VCaP (cell line): ENCODE data around the gene EPYC.

Experiments used
- H3K27ac ChIP-seq: fragments of 450-650 bp; 2 replicates; pipeline ENCODE4 v1.5.1; 2017
- CTCF ChIP-seq: fragments of 450-650 bp; conservative IDR thresholded peaks from 2 replicates; pipeline ENCODE4 v1.5.1; 2017; ENCODE audit warnings: mild to moderate bottlenecking, moderate library complexity

Gene EPYC

GRCh38 chr12:91007531-91008290, 2.9 kb upstream of the EPYC start:
- H3K27ac ChIP-seq, result no peak overlapping the region
- TF ChIP-seq CTCF, result no peak

GRCh38 chr12:91003737-91004136, 1.0 kb downstream of the EPYC start:
- TF ChIP-seq CTCF, result no peak
- H3K27ac ChIP-seq, result no peak overlapping the region

GRCh38 chr12:91001306-91001705, 3.5 kb downstream of the EPYC start:
- peak overlapping the region; percentile 42; the same call in 1 of the 2 replicates for H3K27ac ChIP-seq
- no peak for TF ChIP-seq CTCF

- H3K27ac ChIP-seq, result no peak overlapping the region
- no peak for TF ChIP-seq CTCF
These were observed 4.8 kb downstream of the EPYC start for GRCh38 chr12:90999966-91000365.

- TF ChIP-seq CTCF, result no peak
- no peak overlapping the region for H3K27ac ChIP-seq
These were observed 5.2 kb downstream of the EPYC start for GRCh38 chr12:90999527-90999926.

GRCh38 chr12:90995010-90995409, 9.8 kb downstream of the EPYC start:
- no peak for TF ChIP-seq CTCF
- no peak overlapping the region for H3K27ac ChIP-seq

GRCh38 chr12:90991952-90992465, 12.8 kb downstream of the EPYC start:
- TF ChIP-seq CTCF, result no peak
- H3K27ac ChIP-seq, result no peak overlapping the region
